ENCODE data around the gene IL1R2. TPM values are rescaled to one million over a fixed set of nuclear protein-coding genes. Genes with fewer than 3 reads are reported as not detected.

The IL1R2 gene
- total and polyA plus RNA-seq, 2 of the 8 experiments (the other 6 are each of a cell fraction or from before 2014, with no cell fraction given): 0.06 TPM; not detected in 1

DNA sequence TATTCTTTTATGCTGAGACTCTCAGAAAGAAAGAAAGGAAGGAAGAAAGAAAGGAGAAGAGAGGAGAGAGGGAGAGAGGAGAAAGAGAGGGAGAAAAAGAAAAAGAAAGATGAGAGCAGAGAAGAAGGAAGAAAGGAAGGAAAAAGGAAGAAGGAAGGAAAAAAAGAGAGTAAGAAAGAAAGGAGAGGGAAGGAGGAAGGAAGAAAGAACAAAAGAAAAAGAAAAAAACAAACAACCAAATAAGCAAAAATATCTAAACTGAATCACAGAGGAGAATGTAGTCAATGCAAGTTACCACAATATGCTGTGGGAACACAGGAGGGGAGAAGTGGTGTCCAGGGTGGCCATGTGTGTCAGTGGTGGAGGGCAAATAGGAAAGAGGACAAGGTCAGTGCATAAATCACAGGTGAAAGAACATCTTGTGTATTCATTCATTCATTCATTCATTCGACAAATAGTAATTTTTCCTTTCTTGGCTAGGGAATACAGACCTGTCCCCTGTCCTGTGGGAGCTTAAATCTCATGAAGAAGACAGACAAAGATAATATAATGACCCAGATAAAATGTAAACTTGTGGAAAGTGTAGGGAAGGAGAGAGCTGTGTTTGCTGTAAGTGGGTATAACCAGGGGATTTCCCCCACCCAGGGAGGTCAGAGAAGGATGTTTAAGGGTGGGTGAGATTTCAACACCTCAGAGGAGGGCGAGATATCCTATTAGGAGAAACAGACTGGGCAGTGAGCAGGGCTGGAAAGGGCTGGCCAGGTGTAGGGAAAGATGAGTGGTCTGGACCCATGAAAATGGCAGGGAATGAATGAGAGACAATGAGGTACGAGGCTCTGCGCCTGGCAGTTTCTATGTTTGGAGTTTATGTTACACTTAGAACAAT is 50.7 kb downstream of the IL1R2 start (continued):
- TF ChIP-seq POU5F1 (IDR thresholded peaks at IDR 0.05; ENCODE audit: low read depth, low read length): no peak
- TF ChIP-seq CBX5 (IDR thresholded peaks at IDR 0.05; ENCODE audit: low read depth, low read length): no peak
- no peak for TF ChIP-seq KDM5A (IDR thresholded peaks at IDR 0.05; ENCODE audit: low read length)
- TF ChIP-seq TBP (IDR thresholded peaks at IDR 0.05; ENCODE audit: low read depth, low read length): no peak
